ENCODE data around the gene GMDS.

The GMDS gene

DNA sequence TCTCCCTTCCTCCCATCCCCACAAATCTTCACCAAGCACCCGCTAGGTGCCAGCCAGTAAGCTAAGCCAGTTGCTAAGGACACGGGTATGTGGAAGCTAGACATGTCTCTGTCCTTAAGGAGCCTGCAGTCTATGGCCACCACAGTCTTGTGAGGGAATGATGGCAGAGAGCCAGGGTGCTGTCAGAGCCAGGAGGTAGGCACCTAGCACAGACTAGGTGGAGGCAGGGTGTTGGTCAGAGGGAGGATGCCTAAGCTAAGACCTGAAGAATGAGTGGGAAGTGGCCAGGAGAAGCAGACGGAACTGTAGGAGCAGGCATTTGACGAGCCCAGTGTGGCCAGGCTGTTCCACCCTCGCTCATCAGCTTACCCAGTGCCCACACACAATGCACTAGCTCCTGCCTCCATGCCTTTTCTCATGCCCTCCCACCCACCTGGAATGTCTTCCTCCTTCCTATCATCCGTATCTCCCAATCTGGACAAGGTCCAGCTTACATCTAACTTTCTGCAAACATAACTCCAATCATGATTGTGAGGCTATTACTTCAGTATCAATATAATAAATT, 510.1 kb downstream of the GMDS start:
- Histone ChIP-seq H3K27me3 (ENCODE audit: insufficient read depth, low read length) (no peaks in the 10 kb centered on the region), H3K79me2 (ENCODE audit: control insufficient read depth, insufficient read depth, low read length, unreplicated experiment) (no peaks in the 10 kb centered on the region), H3K36me3 (ENCODE audit: insufficient read depth, low read length) (no peaks in the 10 kb centered on the region), H3K4me3 (ENCODE audit: low read depth, low read length) (no peak overlapping the region), H3K4me1 (ENCODE audit: control insufficient read depth, insufficient read depth, low read length, unreplicated experiment) (no peaks in the 10 kb centered on the region), H3K27ac (ENCODE audit: low read depth, low read length) (no peak overlapping the region), H2AFZ (ENCODE audit: low read length, unreplicated experiment) (no peak overlapping the region)

DNA sequence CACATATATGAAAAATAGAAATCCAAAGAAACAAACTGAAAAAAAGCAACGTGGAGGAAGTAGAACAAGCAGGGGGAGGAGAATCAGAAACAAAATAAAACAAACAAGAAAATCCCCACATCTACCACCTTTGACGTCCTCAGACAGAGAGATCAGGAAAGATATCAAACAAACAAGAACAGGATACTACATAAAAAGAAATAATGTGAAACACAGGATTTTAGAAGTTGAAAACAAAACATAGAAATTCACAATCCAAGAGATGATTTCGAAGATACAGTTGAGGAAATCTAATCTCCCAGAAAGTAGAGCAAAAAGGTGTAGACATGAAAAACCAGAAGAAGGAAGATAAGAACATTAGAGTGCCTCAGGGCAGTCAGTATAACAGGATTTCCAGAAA, 514.5 kb downstream of the GMDS start:
- Histone ChIP-seq H3K4me3 (ENCODE audit: low read depth, low read length) (no peak overlapping the region), H2AFZ (ENCODE audit: low read length, unreplicated experiment) (no peak overlapping the region), H3K4me1 (ENCODE audit: control insufficient read depth, insufficient read depth, low read length, unreplicated experiment) (no peaks in the 10 kb centered on the region), H3K27ac (ENCODE audit: low read depth, low read length) (no peak overlapping the region), H3K36me3 (ENCODE audit: insufficient read depth, low read length) (no peaks in the 10 kb centered on the region), H3K27me3 (ENCODE audit: insufficient read depth, low read length) (no peaks in the 10 kb centered on the region), H3K79me2 (ENCODE audit: control insufficient read depth, insufficient read depth, low read length, unreplicated experiment) (no peaks in the 10 kb centered on the region)

DNA sequence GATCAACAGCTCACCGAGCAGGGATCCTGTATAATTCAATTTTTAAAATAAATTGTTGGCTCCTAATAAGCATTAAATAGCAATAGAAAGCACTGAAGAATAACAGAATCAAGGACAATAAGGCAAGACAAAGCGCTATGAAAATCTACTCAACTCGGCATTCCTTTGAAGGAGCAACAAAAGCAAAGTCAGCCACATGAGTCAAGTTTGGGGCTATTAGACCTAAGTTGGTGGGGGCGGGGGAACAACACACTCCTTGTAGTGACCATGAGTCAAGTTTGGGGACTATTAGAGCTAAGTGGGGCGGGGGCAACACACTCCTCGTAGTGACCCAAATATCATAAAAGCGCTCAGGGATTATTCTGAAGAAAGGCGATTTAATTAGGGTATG, 515.7 kb downstream of the GMDS start:
- H3K27me3 ChIP-seq (ENCODE audit: insufficient read depth, low read length), result no peaks in the 10 kb centered on the region
- H3K4me3 ChIP-seq (ENCODE audit: low read depth, low read length), result no peak overlapping the region
- H2AFZ ChIP-seq (ENCODE audit: low read length, unreplicated experiment), result no peak overlapping the region
- H3K4me1 ChIP-seq (ENCODE audit: control insufficient read depth, insufficient read depth, low read length, unreplicated experiment), result no peaks in the 10 kb centered on the region
- no peaks in the 10 kb centered on the region for H3K79me2 ChIP-seq (ENCODE audit: control insufficient read depth, insufficient read depth, low read length, unreplicated experiment)
- H3K27ac ChIP-seq (ENCODE audit: low read depth, low read length), result no peak overlapping the region
- no peaks in the 10 kb centered on the region for H3K36me3 ChIP-seq (ENCODE audit: insufficient read depth, low read length)

DNA sequence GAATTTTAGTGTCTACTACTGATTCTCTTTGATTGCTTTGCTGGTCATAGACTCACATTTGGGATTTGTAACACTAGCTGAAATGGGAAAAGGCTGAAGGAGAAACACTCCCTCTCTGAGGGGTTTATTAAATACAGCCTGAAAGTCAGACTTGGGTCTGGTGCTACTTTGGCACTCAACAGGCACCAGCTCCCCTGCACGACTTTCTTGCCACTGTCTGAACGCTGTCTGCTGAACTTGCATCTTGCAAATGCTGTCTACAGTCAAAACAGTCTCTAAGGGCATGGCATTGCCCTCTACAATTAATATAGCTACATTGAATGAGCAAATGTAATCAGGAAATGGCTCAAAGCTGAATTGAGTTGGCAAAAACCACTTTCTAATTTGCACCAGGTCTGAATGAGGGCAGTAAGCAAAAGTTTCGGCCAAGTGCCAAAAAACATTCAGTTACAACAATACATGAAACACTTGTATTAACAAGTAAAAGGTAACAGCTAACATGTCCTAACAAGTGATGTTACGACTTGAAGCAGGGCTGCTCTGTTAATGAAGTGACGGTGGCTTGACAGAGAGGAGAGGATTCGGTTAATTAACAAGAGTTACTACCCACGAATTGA, 516.2 kb downstream of the GMDS start:
- Histone ChIP-seq H3K36me3 (ENCODE audit: insufficient read depth, low read length) (no peaks in the 10 kb centered on the region), H3K4me3 (ENCODE audit: low read depth, low read length) (no peak overlapping the region), H3K27ac (ENCODE audit: low read depth, low read length) (no peak overlapping the region), H3K4me1 (ENCODE audit: control insufficient read depth, insufficient read depth, low read length, unreplicated experiment) (no peaks in the 10 kb centered on the region), H2AFZ (ENCODE audit: low read length, unreplicated experiment) (no peak overlapping the region), H3K79me2 (ENCODE audit: control insufficient read depth, insufficient read depth, low read length, unreplicated experiment) (no peaks in the 10 kb centered on the region), H3K27me3 (ENCODE audit: insufficient read depth, low read length) (no peaks in the 10 kb centered on the region)

DNA sequence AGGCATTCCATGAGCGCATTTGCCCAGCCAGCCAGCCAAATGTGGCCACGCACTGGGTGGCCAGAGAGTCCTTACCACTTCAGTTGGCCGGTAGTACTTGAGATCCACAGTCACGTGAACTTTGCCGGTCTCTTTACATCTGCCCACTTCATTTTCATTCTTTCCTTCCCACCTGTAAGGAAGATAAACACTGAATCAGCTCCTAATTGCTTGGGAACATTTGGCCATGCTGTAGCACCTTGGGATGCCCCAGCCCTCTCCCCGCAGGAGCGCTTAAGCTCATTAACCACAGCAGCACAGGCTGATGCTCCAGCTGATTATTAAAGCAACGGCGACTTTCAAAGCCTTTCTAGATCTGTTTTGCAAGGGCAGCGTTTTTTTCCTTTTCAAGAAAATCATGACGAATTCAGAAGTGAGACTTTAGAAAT, 519.0 kb downstream of the GMDS start:
- H3K36me3 ChIP-seq (ENCODE audit: insufficient read depth, low read length), result no peaks in the 10 kb centered on the region
- no peaks in the 10 kb centered on the region for H3K4me1 ChIP-seq (ENCODE audit: control insufficient read depth, insufficient read depth, low read length, unreplicated experiment)
- H2AFZ ChIP-seq (ENCODE audit: low read length, unreplicated experiment), result no peak overlapping the region
- H3K27ac ChIP-seq (ENCODE audit: low read depth, low read length), result no peak overlapping the region
- no peaks in the 10 kb centered on the region for H3K27me3 ChIP-seq (ENCODE audit: insufficient read depth, low read length)
- no peaks in the 10 kb centered on the region for H3K79me2 ChIP-seq (ENCODE audit: control insufficient read depth, insufficient read depth, low read length, unreplicated experiment)
- no peak overlapping the region for H3K4me3 ChIP-seq (ENCODE audit: low read depth, low read length)

DNA sequence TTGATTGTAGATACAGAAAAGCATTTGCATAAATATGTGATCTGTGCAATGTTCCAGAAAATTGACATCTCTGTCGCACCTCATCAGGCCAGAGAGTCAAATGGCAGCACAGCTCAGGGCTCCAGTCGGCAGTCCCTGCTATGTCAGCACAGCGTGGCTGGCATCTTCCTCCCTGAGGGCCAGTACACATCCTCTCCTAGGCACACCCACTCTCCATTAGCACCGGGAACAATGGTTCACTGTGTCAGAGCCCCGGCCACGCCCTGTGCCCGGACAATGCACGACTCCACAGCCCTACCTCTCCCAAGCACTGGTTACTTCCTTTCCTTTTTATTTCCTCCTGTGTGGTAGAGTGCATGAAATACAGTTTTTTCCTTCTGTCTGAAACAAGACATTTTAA, 520.8 kb downstream of the GMDS start:
- Histone ChIP-seq H3K27me3 (ENCODE audit: insufficient read depth, low read length) (no peaks in the 10 kb centered on the region), H3K4me3 (ENCODE audit: low read depth, low read length) (no peak overlapping the region), H3K4me1 (ENCODE audit: control insufficient read depth, insufficient read depth, low read length, unreplicated experiment) (no peaks in the 10 kb centered on the region), H3K36me3 (ENCODE audit: insufficient read depth, low read length) (no peaks in the 10 kb centered on the region), H3K27ac (ENCODE audit: low read depth, low read length) (no peak overlapping the region), H3K79me2 (ENCODE audit: control insufficient read depth, insufficient read depth, low read length, unreplicated experiment) (no peaks in the 10 kb centered on the region), H2AFZ (ENCODE audit: low read length, unreplicated experiment) (no peak overlapping the region)

DNA sequence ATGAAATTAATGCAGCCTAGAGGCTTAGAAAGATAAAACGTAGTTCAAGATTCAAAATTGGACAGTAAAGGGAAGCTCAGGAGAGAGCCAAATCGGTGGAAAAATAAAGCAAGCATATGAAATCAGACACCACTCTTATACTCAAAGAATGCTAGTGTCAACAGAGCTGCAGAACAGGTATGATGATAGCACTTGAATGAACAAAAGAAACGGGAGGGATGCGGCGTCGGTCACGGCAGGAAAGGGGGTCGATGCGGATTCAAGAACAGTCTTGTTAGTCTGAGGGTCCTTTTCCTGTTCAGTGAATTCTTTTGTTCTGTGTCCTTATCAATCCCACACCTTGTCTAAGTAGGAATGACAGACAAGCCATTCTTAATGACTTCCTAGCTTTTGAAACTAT, 521.3 kb downstream of the GMDS start:
- H3K36me3 ChIP-seq (ENCODE audit: insufficient read depth, low read length), result no peaks in the 10 kb centered on the region
- no peak overlapping the region for H3K27ac ChIP-seq (ENCODE audit: low read depth, low read length)
- no peak overlapping the region for H2AFZ ChIP-seq (ENCODE audit: low read length, unreplicated experiment)
- no peak overlapping the region for H3K4me3 ChIP-seq (ENCODE audit: low read depth, low read length)
- H3K4me1 ChIP-seq (ENCODE audit: control insufficient read depth, insufficient read depth, low read length, unreplicated experiment), result no peaks in the 10 kb centered on the region
- H3K79me2 ChIP-seq (ENCODE audit: control insufficient read depth, insufficient read depth, low read length, unreplicated experiment), result no peaks in the 10 kb centered on the region
- H3K27me3 ChIP-seq (ENCODE audit: insufficient read depth, low read length), result no peaks in the 10 kb centered on the region

DNA sequence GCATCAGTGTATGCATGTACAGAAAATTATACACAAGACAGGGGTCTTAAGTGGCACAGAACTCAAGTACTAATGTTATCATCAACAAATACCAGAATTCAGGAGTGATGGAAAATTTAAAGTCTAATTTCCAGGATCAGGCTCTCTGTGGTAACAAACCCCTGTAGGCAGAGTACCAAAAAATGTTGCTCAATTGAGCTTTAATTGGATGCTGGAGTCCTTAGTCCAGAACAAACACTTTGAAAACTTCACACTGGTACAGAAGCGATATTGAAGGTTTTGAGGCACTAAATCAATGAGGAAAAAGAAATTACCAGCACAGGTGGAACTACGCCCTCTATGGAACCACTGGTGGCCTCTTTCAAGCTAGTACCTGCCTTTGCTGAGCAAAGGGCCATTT, 522.6 kb downstream of the GMDS start:
- no peaks in the 10 kb centered on the region for H3K4me1 ChIP-seq (ENCODE audit: control insufficient read depth, insufficient read depth, low read length, unreplicated experiment)
- no peak overlapping the region for H3K27ac ChIP-seq (ENCODE audit: low read depth, low read length)
- no peaks in the 10 kb centered on the region for H3K27me3 ChIP-seq (ENCODE audit: insufficient read depth, low read length)
- H3K79me2 ChIP-seq (ENCODE audit: control insufficient read depth, insufficient read depth, low read length, unreplicated experiment), result no peaks in the 10 kb centered on the region
- no peak overlapping the region for H3K4me3 ChIP-seq (ENCODE audit: low read depth, low read length)
- no peak overlapping the region for H2AFZ ChIP-seq (ENCODE audit: low read length, unreplicated experiment)
- no peaks in the 10 kb centered on the region for H3K36me3 ChIP-seq (ENCODE audit: insufficient read depth, low read length)

DNA sequence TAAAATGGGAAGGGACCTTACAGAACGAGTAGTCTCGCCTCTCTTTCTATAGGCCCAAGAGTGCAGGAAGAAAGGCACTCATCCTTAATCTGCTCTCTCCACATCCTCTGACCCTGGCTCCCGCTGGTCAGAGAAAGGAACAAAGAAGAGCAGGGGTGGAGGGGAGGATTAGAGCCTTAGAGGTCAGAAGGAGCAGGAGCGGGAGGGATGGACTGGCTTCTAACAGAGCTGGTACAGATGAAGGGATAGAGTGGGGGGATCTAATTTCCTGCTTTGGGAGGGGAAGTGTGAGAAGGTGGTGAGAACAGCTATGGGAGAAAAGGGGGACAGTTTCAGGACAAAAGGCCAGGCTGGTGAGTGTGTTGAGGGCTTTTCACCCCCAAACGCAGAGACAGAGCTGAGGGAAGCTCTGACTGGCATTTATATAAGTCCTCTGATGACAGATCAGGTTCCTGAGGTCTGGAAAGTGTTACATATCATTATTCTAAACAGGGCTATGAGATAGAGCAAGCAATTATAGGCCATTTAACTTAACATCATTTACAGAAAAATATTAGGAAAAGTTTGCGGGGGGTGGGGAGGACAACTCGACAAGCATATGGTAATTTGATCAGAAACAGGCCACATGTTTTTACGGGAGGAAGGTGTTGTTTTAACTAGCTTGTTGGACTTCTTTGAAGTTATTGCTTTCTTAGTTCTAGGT, 524.6 kb downstream of the GMDS start:
- Histone ChIP-seq H3K79me2 (ENCODE audit: control insufficient read depth, insufficient read depth, low read length, unreplicated experiment) (no peaks in the 10 kb centered on the region), H3K4me1 (ENCODE audit: control insufficient read depth, insufficient read depth, low read length, unreplicated experiment) (no peaks in the 10 kb centered on the region), H3K4me3 (ENCODE audit: low read depth, low read length) (no peak overlapping the region), H3K36me3 (ENCODE audit: insufficient read depth, low read length) (no peaks in the 10 kb centered on the region), H3K27ac (ENCODE audit: low read depth, low read length) (no peak overlapping the region), H2AFZ (ENCODE audit: low read length, unreplicated experiment) (no peak overlapping the region), H3K27me3 (ENCODE audit: insufficient read depth, low read length) (no peaks in the 10 kb centered on the region)

DNA sequence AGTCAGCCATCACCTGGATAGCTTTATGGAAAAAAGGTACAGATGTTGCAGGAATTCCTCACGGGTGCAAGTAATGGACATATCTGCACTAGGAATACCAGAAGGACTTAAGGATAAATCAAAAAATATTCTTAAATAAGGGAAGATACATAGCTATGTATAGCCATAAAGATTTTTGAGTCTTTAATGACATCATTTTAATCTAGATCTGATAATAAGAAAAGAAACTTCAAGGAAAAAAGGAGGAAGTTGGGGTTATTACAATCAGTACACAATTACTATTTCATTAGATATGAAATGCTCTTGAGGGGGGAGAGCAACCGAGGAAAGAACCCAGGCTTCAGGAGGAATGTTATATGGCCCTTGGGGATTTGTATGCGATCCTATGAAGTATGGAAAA, 525.5 kb downstream of the GMDS start:
- Histone ChIP-seq H3K4me3 (ENCODE audit: low read depth, low read length) (no peak overlapping the region), H3K27me3 (ENCODE audit: insufficient read depth, low read length) (no peaks in the 10 kb centered on the region), H3K79me2 (ENCODE audit: control insufficient read depth, insufficient read depth, low read length, unreplicated experiment) (no peaks in the 10 kb centered on the region), H3K4me1 (ENCODE audit: control insufficient read depth, insufficient read depth, low read length, unreplicated experiment) (no peaks in the 10 kb centered on the region), H3K36me3 (ENCODE audit: insufficient read depth, low read length) (no peaks in the 10 kb centered on the region), H3K27ac (ENCODE audit: low read depth, low read length) (no peak overlapping the region), H2AFZ (ENCODE audit: low read length, unreplicated experiment) (no peak overlapping the region)

DNA sequence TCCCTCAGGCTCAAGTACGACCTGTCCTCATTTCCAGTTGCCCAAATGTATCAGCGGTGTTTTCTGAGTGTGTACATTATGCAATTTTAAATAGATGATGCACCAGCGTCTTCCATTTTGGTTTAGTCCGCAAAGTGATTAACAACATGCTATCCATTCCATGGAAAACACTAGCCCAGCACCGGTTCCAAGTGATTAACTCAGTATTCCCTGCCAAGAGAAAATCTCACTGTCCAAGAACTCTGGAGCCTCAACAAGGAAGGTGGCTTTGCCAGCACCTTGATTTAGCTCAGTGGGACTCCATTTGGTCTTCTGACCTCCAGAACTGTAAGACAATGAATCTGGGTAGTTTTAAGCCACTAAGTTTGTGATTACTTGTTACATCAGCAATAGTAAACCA, 528.5 kb downstream of the GMDS start:
- no peak overlapping the region for H3K4me3 ChIP-seq (ENCODE audit: low read depth, low read length)
- H3K79me2 ChIP-seq (ENCODE audit: control insufficient read depth, insufficient read depth, low read length, unreplicated experiment), result no peaks in the 10 kb centered on the region
- no peaks in the 10 kb centered on the region for H3K27me3 ChIP-seq (ENCODE audit: insufficient read depth, low read length)
- H3K4me1 ChIP-seq (ENCODE audit: control insufficient read depth, insufficient read depth, low read length, unreplicated experiment), result no peaks in the 10 kb centered on the region
- no peaks in the 10 kb centered on the region for H3K36me3 ChIP-seq (ENCODE audit: insufficient read depth, low read length)
- H2AFZ ChIP-seq (ENCODE audit: low read length, unreplicated experiment), result no peak overlapping the region
- H3K27ac ChIP-seq (ENCODE audit: low read depth, low read length), result no peak overlapping the region

Data from ACC112 (cell line).